WTC11 (cell line): ENCODE data around the gene POLA1. TPM values are rescaled to one million over a fixed set of nuclear protein-coding genes. Genes with fewer than 3 reads are reported as not detected.
A peak's percentile ranks its signal among the peaks of the same experiment; 100 is the strongest.

Experiments used
- ATAC-seq: fragments of 200-7000 bp; cut with Tn5 transposase; 2 replicates; pipeline ENCODE4 v1.10.0; 2021; ENCODE audit warnings: mild to moderate bottlenecking, moderate library complexity
- CTCF ChIA-PET: fragments of 300-600 bp; sonication (Branson Sonifier 250); formaldehyde crosslinking; loops from one replicate; lab custom pipeline; 2021; ENCODE audit warnings: antibody characterized with exemption; lab: Charles Lee
- POLR2A ChIA-PET: fragments of 350-600 bp; sonication (Branson Sonifier 250); formaldehyde crosslinking; loops from one replicate; lab custom pipeline; 2021; ENCODE audit warnings: antibody characterized with exemption; lab: Charles Lee
- DNase-seq: peaks from one replicate; pipeline ENCODE4 v3.0.0; 2021; ENCODE audit warnings: low spot score
- H3K27ac Mint-ChIP-seq: 2 replicates; pipeline ENCODE4 v1.8.0; 2021; ENCODE audit warnings: mixed read lengths
- H3K27me3 Mint-ChIP-seq: 2 replicates; pipeline ENCODE4 v1.8.0; 2021; ENCODE audit warnings: low read depth, mild to moderate bottlenecking, moderate library complexity, mixed read lengths
- H3K36me3 Mint-ChIP-seq: 2 replicates; pipeline ENCODE4 v1.8.0; 2021; ENCODE audit warnings: mixed read lengths
- H3K4me1 Mint-ChIP-seq: 2 replicates; pipeline ENCODE4 v1.8.0; 2022; ENCODE audit warnings: mixed read lengths
- H3K4me3 Mint-ChIP-seq: 2 replicates; pipeline ENCODE4 v1.8.0; 2021; ENCODE audit warnings: mild to moderate bottlenecking, moderate library complexity, mixed read lengths
- H3K9me3 Mint-ChIP-seq: 2 replicates; pipeline ENCODE4 v1.8.0; 2021; ENCODE audit warnings: mixed read lengths
- ETV6 ChIP-seq: sonication (generic); formaldehyde crosslinking; IDR thresholded peaks from 2 replicates; pipeline ENCODE4 v1.8.1; 2022; ENCODE audit warnings: mild to moderate bottlenecking, missing genetic modification reagents
- GRHL2 ChIP-seq: fragments of 250-450 bp; sonication (Bioruptor Pico); IDR thresholded peaks from 2 replicates; pipeline ENCODE4 v1.8.0; 2022; ENCODE audit warnings: mild to moderate bottlenecking, moderate library complexity; ENCODE audit not compliant: insufficient replicate concordance, severe bottlenecking
- KAT7 ChIP-seq: sonication (generic); formaldehyde crosslinking; IDR thresholded peaks from 2 replicates; pipeline ENCODE4 v1.8.1; 2023; ENCODE audit warnings: missing genetic modification reagents, mild to moderate bottlenecking, borderline replicate concordance
- NFATC4 ChIP-seq: fragments of 250-450 bp; sonication (Bioruptor Pico); IDR thresholded peaks from 2 replicates; pipeline ENCODE4 v1.9.0; 2021; ENCODE audit warnings: mild to moderate bottlenecking
- PRRX2 ChIP-seq: fragments of 250-450 bp; sonication (Bioruptor Pico); IDR thresholded peaks from 2 replicates; pipeline ENCODE4 v1.8.0; 2021; ENCODE audit warnings: mild to moderate bottlenecking
- SMAD4 ChIP-seq: sonication (generic); formaldehyde crosslinking; IDR thresholded peaks from 2 replicates; pipeline ENCODE4 v1.8.0; 2022; ENCODE audit warnings: mild to moderate bottlenecking, missing genetic modification reagents
- SOX15 ChIP-seq: fragments of 250-450 bp; sonication (Bioruptor Pico); IDR thresholded peaks from 2 replicates; pipeline ENCODE4 v1.9.0; 2021; ENCODE audit warnings: mild to moderate bottlenecking
- SP1 ChIP-seq: sonication (generic); formaldehyde crosslinking; conservative IDR thresholded peaks from 2 replicates; pipeline ENCODE4 v1.8.1; 2022; ENCODE audit warnings: missing genetic modification reagents
- TP53 ChIP-seq: sonication (generic); formaldehyde crosslinking; IDR thresholded peaks from 2 replicates; pipeline ENCODE4 v1.8.1; 2023; ENCODE audit warnings: mild to moderate bottlenecking, missing genetic modification reagents
- ZNF232 ChIP-seq: sonication (generic); formaldehyde crosslinking; IDR thresholded peaks from 2 replicates; pipeline ENCODE4 v1.8.0; 2022; ENCODE audit warnings: mild to moderate bottlenecking, missing genetic modification reagents
- ZNF263 ChIP-seq: sonication (generic); formaldehyde crosslinking; IDR thresholded peaks from 2 replicates; pipeline ENCODE4 v1.8.1; 2022; ENCODE audit warnings: low read depth, mild to moderate bottlenecking, moderate library complexity, missing genetic modification reagents
- total RNA-seq: library from RNA; stranded (reverse); gene quantifications from 3 replicates; pipeline ENCODE4 v1.2.3, GENCODE V29; 2021
- TF ChIP-seq, protein P1 (sequence below): sonication (generic); formaldehyde crosslinking; IDR thresholded peaks from 2 replicates; pipeline ENCODE4 v1.8.1; 2022; ENCODE audit warnings: low read depth, mild to moderate bottlenecking, moderate library complexity, missing genetic modification reagents, borderline replicate concordance
- TF ChIP-seq, protein P2 (sequence below): sonication (generic); formaldehyde crosslinking; IDR thresholded peaks from 2 replicates; pipeline ENCODE4 v1.8.1; 2023; ENCODE audit warnings: mild to moderate bottlenecking, missing genetic modification reagents
- TF ChIP-seq, protein P3 (sequence below): fragments of 250-450 bp; sonication (Bioruptor Pico); IDR thresholded peaks from 2 replicates; pipeline ENCODE4 v1.9.0; 2021; ENCODE audit warnings: mild to moderate bottlenecking
- TF ChIP-seq, protein P4 (sequence below): sonication (generic); formaldehyde crosslinking; IDR thresholded peaks from 2 replicates; pipeline ENCODE4 v1.8.1; 2023; ENCODE audit warnings: mild to moderate bottlenecking, moderate library complexity, missing genetic modification reagents
- TF ChIP-seq, protein P5 (sequence below): sonication (generic); formaldehyde crosslinking; IDR thresholded peaks from 2 replicates; pipeline ENCODE4 v1.8.0; 2023; ENCODE audit warnings: mild to moderate bottlenecking, missing genetic modification reagents

Gene POLA1
- total RNA-seq, 1 experiment from 2014 or later = 29.9 TPM

DNA sequence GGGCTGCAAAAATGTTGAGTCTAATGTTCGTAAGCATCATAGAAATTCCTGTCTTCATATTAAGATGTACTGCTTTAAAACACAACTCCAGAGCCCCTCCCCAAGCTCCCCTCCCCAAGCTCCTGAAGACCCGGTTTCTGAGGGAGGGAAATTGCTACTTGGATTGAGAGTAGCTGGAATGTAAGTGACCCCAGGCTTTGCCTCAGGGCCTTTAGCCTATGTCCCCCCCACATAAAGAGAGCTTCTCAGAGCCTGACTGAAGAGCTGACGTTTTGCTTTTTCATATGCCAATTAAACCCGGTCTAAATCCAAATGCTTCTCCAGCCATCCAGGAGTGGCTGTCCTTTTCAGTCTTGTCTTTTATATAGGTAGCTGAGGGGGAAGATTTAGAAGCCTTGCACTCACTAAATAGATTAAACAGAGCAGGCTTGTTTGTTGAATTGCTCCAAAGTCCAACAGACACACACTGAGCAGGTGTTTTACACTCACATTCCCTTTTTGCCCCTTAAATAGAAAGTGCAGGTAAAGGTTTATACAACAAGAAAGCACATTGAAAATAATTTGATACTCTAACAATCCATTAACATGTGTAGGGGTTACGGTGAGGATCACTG, 302.5 kb downstream of the POLA1 start:
- no peak for DNase-seq
- Mint-ChIP-seq H3K36me3 (no peaks in the 10 kb centered on the region), H3K9me3 (no peaks in the 10 kb centered on the region), H3K27ac (no peak overlapping the region), H3K4me1 (peaks cover 66% of the 10 kb centered on the region), H3K4me3 (no peak overlapping the region), H3K27me3 (peaks cover 38% of the 10 kb centered on the region)
- POLR2A ChIA-PET = no interaction called here
- CTCF ChIA-PET = interaction anchor here (0.6 to 1.5 kb wide), 3 partner anchors 24 to 702 kb away, joined by 3 to 7 read pairs (median 4); no protein-coding TSS in a partner anchor
- TF ChIP-seq, protein P1, sequence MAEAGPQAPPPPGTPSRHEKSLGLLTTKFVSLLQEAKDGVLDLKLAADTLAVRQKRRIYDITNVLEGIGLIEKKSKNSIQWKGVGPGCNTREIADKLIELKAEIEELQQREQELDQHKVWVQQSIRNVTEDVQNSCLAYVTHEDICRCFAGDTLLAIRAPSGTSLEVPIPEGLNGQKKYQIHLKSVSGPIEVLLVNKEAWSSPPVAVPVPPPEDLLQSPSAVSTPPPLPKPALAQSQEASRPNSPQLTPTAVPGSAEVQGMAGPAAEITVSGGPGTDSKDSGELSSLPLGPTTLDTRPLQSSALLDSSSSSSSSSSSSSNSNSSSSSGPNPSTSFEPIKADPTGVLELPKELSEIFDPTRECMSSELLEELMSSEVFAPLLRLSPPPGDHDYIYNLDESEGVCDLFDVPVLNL (CRISPR knock-in tag) = no peak
- TF ChIP-seq, protein P2, sequence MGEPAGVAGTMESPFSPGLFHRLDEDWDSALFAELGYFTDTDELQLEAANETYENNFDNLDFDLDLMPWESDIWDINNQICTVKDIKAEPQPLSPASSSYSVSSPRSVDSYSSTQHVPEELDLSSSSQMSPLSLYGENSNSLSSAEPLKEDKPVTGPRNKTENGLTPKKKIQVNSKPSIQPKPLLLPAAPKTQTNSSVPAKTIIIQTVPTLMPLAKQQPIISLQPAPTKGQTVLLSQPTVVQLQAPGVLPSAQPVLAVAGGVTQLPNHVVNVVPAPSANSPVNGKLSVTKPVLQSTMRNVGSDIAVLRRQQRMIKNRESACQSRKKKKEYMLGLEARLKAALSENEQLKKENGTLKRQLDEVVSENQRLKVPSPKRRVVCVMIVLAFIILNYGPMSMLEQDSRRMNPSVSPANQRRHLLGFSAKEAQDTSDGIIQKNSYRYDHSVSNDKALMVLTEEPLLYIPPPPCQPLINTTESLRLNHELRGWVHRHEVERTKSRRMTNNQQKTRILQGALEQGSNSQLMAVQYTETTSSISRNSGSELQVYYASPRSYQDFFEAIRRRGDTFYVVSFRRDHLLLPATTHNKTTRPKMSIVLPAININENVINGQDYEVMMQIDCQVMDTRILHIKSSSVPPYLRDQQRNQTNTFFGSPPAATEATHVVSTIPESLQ (CRISPR knock-in tag) = no peak
- TF ChIP-seq NFATC4 (CRISPR knock-in tag) = no peak
- peak; percentile 14; the same call in 1 of the 2 replicates for ATAC-seq

DNA sequence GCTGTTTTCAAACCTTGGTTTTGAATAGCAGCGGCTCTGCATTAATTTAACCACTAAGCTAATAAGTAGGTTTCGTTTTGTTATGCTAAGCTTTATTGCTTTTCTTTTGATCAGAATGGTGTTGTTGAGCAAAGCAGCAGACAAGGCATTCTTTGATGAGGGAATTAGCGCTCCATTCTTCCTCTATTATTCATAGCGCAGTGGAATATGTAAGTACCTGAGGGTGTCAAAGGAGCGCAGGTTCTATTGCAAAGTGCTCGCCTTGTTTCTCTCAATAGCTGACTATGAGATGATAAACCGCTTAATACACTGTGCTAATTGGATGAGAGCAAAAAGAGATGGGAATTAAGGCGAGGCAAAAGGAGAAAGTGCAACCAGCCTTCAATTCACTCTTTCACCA, 305.8 kb downstream of the POLA1 start:
- ChIA-PET POLR2A (no interaction called here), CTCF (interaction anchor here (0.6 to 0.8 kb wide), 2 partner anchors 21 to 161 kb away, joined by 3 to 6 read pairs; no protein-coding TSS in a partner anchor)
- peak overlapping the region; percentile 34; the same call in 1 of the 2 replicates for H3K4me3 Mint-ChIP-seq
- no peak overlapping the region for H3K27ac Mint-ChIP-seq
- H3K4me1 Mint-ChIP-seq = peaks cover 60% of the 10 kb centered on the region
- H3K27me3 Mint-ChIP-seq = peaks cover 67% of the 10 kb centered on the region
- no peaks in the 10 kb centered on the region for H3K36me3 Mint-ChIP-seq
- no peaks in the 10 kb centered on the region for H3K9me3 Mint-ChIP-seq
- TF ChIP-seq GRHL2 (CRISPR knock-in tag) (no peak), SOX15 (CRISPR knock-in tag) (no peak), ZNF232 (no peak), PRRX2 (no peak), ETV6 (CRISPR knock-in tag) (no peak), ZNF263 (CRISPR knock-in tag) (no peak), KAT7 (no peak), TP53 (no peak), SP1 (CRISPR knock-in tag) (no peak), SMAD4 (CRISPR knock-in tag) (no peak)
- TF ChIP-seq, protein P3, sequence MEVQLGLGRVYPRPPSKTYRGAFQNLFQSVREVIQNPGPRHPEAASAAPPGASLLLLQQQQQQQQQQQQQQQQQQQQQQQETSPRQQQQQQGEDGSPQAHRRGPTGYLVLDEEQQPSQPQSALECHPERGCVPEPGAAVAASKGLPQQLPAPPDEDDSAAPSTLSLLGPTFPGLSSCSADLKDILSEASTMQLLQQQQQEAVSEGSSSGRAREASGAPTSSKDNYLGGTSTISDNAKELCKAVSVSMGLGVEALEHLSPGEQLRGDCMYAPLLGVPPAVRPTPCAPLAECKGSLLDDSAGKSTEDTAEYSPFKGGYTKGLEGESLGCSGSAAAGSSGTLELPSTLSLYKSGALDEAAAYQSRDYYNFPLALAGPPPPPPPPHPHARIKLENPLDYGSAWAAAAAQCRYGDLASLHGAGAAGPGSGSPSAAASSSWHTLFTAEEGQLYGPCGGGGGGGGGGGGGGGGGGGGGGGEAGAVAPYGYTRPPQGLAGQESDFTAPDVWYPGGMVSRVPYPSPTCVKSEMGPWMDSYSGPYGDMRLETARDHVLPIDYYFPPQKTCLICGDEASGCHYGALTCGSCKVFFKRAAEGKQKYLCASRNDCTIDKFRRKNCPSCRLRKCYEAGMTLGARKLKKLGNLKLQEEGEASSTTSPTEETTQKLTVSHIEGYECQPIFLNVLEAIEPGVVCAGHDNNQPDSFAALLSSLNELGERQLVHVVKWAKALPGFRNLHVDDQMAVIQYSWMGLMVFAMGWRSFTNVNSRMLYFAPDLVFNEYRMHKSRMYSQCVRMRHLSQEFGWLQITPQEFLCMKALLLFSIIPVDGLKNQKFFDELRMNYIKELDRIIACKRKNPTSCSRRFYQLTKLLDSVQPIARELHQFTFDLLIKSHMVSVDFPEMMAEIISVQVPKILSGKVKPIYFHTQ (CRISPR knock-in tag) = no peak
- TF ChIP-seq, protein P2 (CRISPR knock-in tag) = no peak
- TF ChIP-seq, protein P4, sequence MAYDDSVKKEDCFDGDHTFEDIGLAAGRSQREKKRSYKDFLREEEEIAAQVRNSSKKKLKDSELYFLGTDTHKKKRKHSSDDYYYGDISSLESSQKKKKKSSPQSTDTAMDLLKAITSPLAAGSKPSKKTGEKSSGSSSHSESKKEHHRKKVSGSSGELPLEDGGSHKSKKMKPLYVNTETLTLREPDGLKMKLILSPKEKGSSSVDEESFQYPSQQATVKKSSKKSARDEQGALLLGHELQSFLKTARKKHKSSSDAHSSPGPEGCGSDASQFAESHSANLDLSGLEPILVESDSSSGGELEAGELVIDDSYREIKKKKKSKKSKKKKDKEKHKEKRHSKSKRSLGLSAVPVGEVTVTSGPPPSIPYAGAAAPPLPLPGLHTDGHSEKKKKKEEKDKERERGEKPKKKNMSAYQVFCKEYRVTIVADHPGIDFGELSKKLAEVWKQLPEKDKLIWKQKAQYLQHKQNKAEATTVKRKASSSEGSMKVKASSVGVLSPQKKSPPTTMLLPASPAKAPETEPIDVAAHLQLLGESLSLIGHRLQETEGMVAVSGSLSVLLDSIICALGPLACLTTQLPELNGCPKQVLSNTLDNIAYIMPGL (CRISPR knock-in tag) = no peak
- TF ChIP-seq, protein P5, sequence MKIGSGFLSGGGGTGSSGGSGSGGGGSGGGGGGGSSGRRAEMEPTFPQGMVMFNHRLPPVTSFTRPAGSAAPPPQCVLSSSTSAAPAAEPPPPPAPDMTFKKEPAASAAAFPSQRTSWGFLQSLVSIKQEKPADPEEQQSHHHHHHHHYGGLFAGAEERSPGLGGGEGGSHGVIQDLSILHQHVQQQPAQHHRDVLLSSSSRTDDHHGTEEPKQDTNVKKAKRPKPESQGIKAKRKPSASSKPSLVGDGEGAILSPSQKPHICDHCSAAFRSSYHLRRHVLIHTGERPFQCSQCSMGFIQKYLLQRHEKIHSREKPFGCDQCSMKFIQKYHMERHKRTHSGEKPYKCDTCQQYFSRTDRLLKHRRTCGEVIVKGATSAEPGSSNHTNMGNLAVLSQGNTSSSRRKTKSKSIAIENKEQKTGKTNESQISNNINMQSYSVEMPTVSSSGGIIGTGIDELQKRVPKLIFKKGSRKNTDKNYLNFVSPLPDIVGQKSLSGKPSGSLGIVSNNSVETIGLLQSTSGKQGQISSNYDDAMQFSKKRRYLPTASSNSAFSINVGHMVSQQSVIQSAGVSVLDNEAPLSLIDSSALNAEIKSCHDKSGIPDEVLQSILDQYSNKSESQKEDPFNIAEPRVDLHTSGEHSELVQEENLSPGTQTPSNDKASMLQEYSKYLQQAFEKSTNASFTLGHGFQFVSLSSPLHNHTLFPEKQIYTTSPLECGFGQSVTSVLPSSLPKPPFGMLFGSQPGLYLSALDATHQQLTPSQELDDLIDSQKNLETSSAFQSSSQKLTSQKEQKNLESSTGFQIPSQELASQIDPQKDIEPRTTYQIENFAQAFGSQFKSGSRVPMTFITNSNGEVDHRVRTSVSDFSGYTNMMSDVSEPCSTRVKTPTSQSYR = no peak
- TF ChIP-seq, all 79 proteins: peak for 0
- no peak for DNase-seq
- no peak for ATAC-seq
